ENCODE results near the gene C22orf23.

Gene C22orf23

GRCh38 chr22:37953437-37954179 lies at the start of gene C22orf23, which contains the start of gene POLR2F:
Gene C22orf23 (minus strand): TSS chr22:37953601. CDS start chr22:37953149, 452 bp downstream.
Gene POLR2F (plus strand): TSS chr22:37953699. CDS start chr22:37953788, 89 bp downstream.
- in situ Hi-C loops (cut with MboI; ENCODE audit: low sequenced_read_pairs) = no loop called here

GRCh38 chr22:37999640-38000272 lies 46.4 kb upstream of the C22orf23 start:
- in situ Hi-C loops (cut with MboI; ENCODE audit: low sequenced_read_pairs) = no loop called here

GRCh38 chr22:37999236-37999635 lies 45.8 kb upstream of the C22orf23 start:
- in situ Hi-C loops (cut with MboI; ENCODE audit: low sequenced_read_pairs) = no loop called here

- in situ Hi-C loops (cut with MboI; ENCODE audit: low sequenced_read_pairs) = no loop called here
Measured at GRCh38 chr22:37998543-37998942, 45.1 kb upstream of the C22orf23 start.

GRCh38 chr22:37996515-37997246 lies 43.3 kb upstream of the C22orf23 start:
- in situ Hi-C loops (cut with MboI; ENCODE audit: low sequenced_read_pairs) = no loop called here

- in situ Hi-C loops (cut with MboI; ENCODE audit: low sequenced_read_pairs) = no loop called here
Measured at GRCh38 chr22:37996079-37996478, 42.7 kb upstream of the C22orf23 start.

- in situ Hi-C loops (cut with MboI; ENCODE audit: low sequenced_read_pairs) = no loop called here
Measured at GRCh38 chr22:37995460-37995859, 42.1 kb upstream of the C22orf23 start.

- in situ Hi-C loops (cut with MboI; ENCODE audit: low sequenced_read_pairs) = no loop called here
Measured at GRCh38 chr22:37994982-37995381, 41.6 kb upstream of the C22orf23 start.

GRCh38 chr22:37994049-37994448 lies 40.6 kb upstream of the C22orf23 start:
- in situ Hi-C loops (cut with MboI; ENCODE audit: low sequenced_read_pairs) = no loop called here

GRCh38 chr22:37991731-37992442 lies 38.5 kb upstream of the C22orf23 start:
- in situ Hi-C loops (cut with MboI; ENCODE audit: low sequenced_read_pairs) = no loop called here

GRCh38 chr22:37990862-37991261 lies 37.5 kb upstream of the C22orf23 start:
- in situ Hi-C loops (cut with MboI; ENCODE audit: low sequenced_read_pairs) = no loop called here

- in situ Hi-C loops (cut with MboI; ENCODE audit: low sequenced_read_pairs) = no loop called here
Measured at GRCh38 chr22:37990301-37990700, 36.9 kb upstream of the C22orf23 start.

GRCh38 chr22:37989146-37990045 lies 36.0 kb upstream of the C22orf23 start:
- in situ Hi-C loops (cut with MboI; ENCODE audit: low sequenced_read_pairs) = no loop called here

GRCh38 chr22:37986371-37986770 lies 33.0 kb upstream of the C22orf23 start:
- in situ Hi-C loops (cut with MboI; ENCODE audit: low sequenced_read_pairs) = no loop called here

GRCh38 chr22:37985751-37986281 lies 32.4 kb upstream of the C22orf23 start:
- in situ Hi-C loops (cut with MboI; ENCODE audit: low sequenced_read_pairs) = no loop called here

- in situ Hi-C loops (cut with MboI; ENCODE audit: low sequenced_read_pairs) = no loop called here
Measured at GRCh38 chr22:37985050-37985585, 31.7 kb upstream of the C22orf23 start.

GRCh38 chr22:37983860-37984791 lies 30.7 kb upstream of the C22orf23 start, which contains the start of gene SOX10:
Gene SOX10 (minus strand): TSS chr22:37984555. CDS start chr22:37983784, 771 bp downstream.
- in situ Hi-C loops (cut with MboI; ENCODE audit: low sequenced_read_pairs) = no loop called here
